HEK293 (cell line): Measurements from ENCODE around the gene DAAM2.

Experiments
- CTCF ChIA-PET: fragments of 350-600 bp; formaldehyde crosslinking; extraction: SDS; loops from one replicate; lab custom pipeline; 2021; ENCODE audit warnings: antibody characterized with exemption; lab: Yijun Ruan, JAX
- POLR2A ChIA-PET: fragments of 300-600 bp; formaldehyde crosslinking; extraction: SDS; loops from one replicate; lab custom pipeline; 2020; ENCODE audit warnings: antibody characterized with exemption, inconsistent platforms; lab: Yijun Ruan, JAX
- H3K27ac ChIP-seq: fragments of 200-500 bp; sonication (Bioruptor generic); 2 replicates; pipeline ENCODE4 v1.5.1; 2014; ENCODE audit warnings: low read depth, low read length, control low read depth, inconsistent platforms; ENCODE audit errors: extremely low read depth
- H3K36me3 ChIP-seq, 2 experiments: fragments of 200-500 bp in 1 of 2; sonication (Bioruptor generic) in 1 of 2; 1 replicate in 1 of 2; 2 replicates in 1 of 2; pipeline ENCODE4 v1.5.1; 2014 to 2017; ENCODE audit warnings: inconsistent platforms in 2 of 2, low read length in 2 of 2; ENCODE audit not compliant: control insufficient read depth in 2 of 2, insufficient read depth in 1 of 2
- H3K4me1 ChIP-seq: fragments of 200-500 bp; sonication (Bioruptor generic); 2 replicates; pipeline ENCODE4 v1.5.1; 2014; ENCODE audit warnings: mild to moderate bottlenecking, low read length, inconsistent platforms; ENCODE audit not compliant: control insufficient read depth, insufficient read depth
- H3K4me3 ChIP-seq: 2 replicates; pipeline ENCODE4 v1.5.1; 2011; ENCODE audit warnings: low read depth, mild to moderate bottlenecking, control low read depth, low read length, moderate library complexity
- H3K9me3 ChIP-seq: fragments of 200-500 bp; sonication (Bioruptor generic); 2 replicates; pipeline ENCODE4 v1.5.1; 2014; ENCODE audit warnings: low read depth, low read length, inconsistent platforms; ENCODE audit not compliant: control insufficient read depth, insufficient read depth
- CTCF ChIP-seq: fragments of 450-650 bp; formaldehyde crosslinking; IDR thresholded peaks from 2 replicates; pipeline ENCODE4 v1.5.1; 2016; ENCODE audit warnings: missing biosample characterization, missing genetic modification characterization
- GLIS2 ChIP-seq: fragments of 450-650 bp; formaldehyde crosslinking; IDR thresholded peaks from 2 replicates; pipeline ENCODE4 v1.5.1; 2016; ENCODE audit warnings: missing biosample characterization, missing genetic modification characterization
- HOXC10 ChIP-seq: sonication (generic); formaldehyde crosslinking; IDR thresholded peaks from 2 replicates; pipeline ENCODE4 v1.8.1; 2023; ENCODE audit warnings: mild to moderate bottlenecking, missing genetic modification reagents
- KLF17 ChIP-seq: fragments of 450-650 bp; formaldehyde crosslinking; IDR thresholded peaks from 2 replicates; pipeline ENCODE4 v1.5.1; 2016; ENCODE audit warnings: missing biosample characterization, missing genetic modification characterization
- PATZ1 ChIP-seq: fragments of 450-650 bp; formaldehyde crosslinking; IDR thresholded peaks from 2 replicates; pipeline ENCODE4 v1.5.1; 2016; ENCODE audit warnings: missing biosample characterization, missing genetic modification characterization
- PRDM6 ChIP-seq: fragments of 450-650 bp; formaldehyde crosslinking; IDR thresholded peaks from 2 replicates; pipeline ENCODE4 v1.5.1; 2017; ENCODE audit warnings: missing biosample characterization, missing genetic modification characterization
- ZBTB11 ChIP-seq: fragments of 450-650 bp; formaldehyde crosslinking; conservative IDR thresholded peaks from 2 replicates; pipeline ENCODE4 v1.5.1; 2016; ENCODE audit warnings: low read depth, missing biosample characterization, missing genetic modification characterization
- ZBTB44 ChIP-seq: fragments of 450-650 bp; IDR thresholded peaks from 2 replicates; pipeline ENCODE4 v1.5.1; 2018; ENCODE audit warnings: missing biosample characterization, mild to moderate bottlenecking, missing genetic modification characterization
- ZEB2 ChIP-seq: fragments of 450-650 bp; formaldehyde crosslinking; IDR thresholded peaks from 2 replicates; pipeline ENCODE4 v1.5.1; 2016; ENCODE audit warnings: missing biosample characterization, missing genetic modification characterization
- ZNF133 ChIP-seq: fragments of 450-650 bp; formaldehyde crosslinking; IDR thresholded peaks from 2 replicates; pipeline ENCODE4 v1.5.1; 2016; ENCODE audit warnings: missing biosample characterization, missing genetic modification characterization
- ZNF16 ChIP-seq: fragments of 450-650 bp; formaldehyde crosslinking; IDR thresholded peaks from 2 replicates; pipeline ENCODE4 v1.5.1; 2016; ENCODE audit warnings: low read depth, missing biosample characterization, missing genetic modification characterization
- ZNF175 ChIP-seq: fragments of 450-650 bp; formaldehyde crosslinking; IDR thresholded peaks from 2 replicates; pipeline ENCODE4 v1.5.1; 2016; ENCODE audit warnings: missing biosample characterization, missing genetic modification characterization
- ZNF184 ChIP-seq: fragments of 450-650 bp; IDR thresholded peaks from 2 replicates; pipeline ENCODE4 v1.5.1; 2018; ENCODE audit warnings: missing biosample characterization, mild to moderate bottlenecking, missing genetic modification characterization
- ZNF202 ChIP-seq: fragments of 450-650 bp; formaldehyde crosslinking; IDR thresholded peaks from 2 replicates; pipeline ENCODE4 v1.5.1; 2016; ENCODE audit warnings: missing biosample characterization, missing genetic modification characterization, borderline replicate concordance
- ZNF211 ChIP-seq: fragments of 450-650 bp; formaldehyde crosslinking; IDR thresholded peaks from 2 replicates; pipeline ENCODE4 v1.5.1; 2016; ENCODE audit warnings: low read depth, missing biosample characterization, missing genetic modification characterization
- ZNF223 ChIP-seq: fragments of 450-650 bp; formaldehyde crosslinking; IDR thresholded peaks from 2 replicates; pipeline ENCODE4 v1.5.1; 2016; ENCODE audit warnings: missing biosample characterization, missing genetic modification characterization
- ZNF239 ChIP-seq: fragments of 450-650 bp; formaldehyde crosslinking; IDR thresholded peaks from 2 replicates; pipeline ENCODE4 v1.5.1; 2016; ENCODE audit warnings: missing biosample characterization, missing genetic modification characterization
- ZNF292 ChIP-seq: fragments of 450-650 bp; formaldehyde crosslinking; IDR thresholded peaks from 2 replicates; pipeline ENCODE4 v1.5.1; 2016; ENCODE audit warnings: low read depth, missing biosample characterization, missing genetic modification characterization, borderline replicate concordance
- ZNF335 ChIP-seq: fragments of 450-650 bp; formaldehyde crosslinking; conservative IDR thresholded peaks from 2 replicates; pipeline ENCODE4 v1.5.1; 2016; ENCODE audit warnings: missing biosample characterization, missing genetic modification characterization
- ZNF530 ChIP-seq: fragments of 450-650 bp; formaldehyde crosslinking; IDR thresholded peaks from 2 replicates; pipeline ENCODE4 v1.5.1; 2016; ENCODE audit warnings: low read depth, missing biosample characterization, missing genetic modification characterization
- ZNF585B ChIP-seq: fragments of 450-650 bp; formaldehyde crosslinking; IDR thresholded peaks from 2 replicates; pipeline ENCODE4 v1.5.1; 2016; ENCODE audit warnings: missing biosample characterization, missing genetic modification characterization
- ZNF624 ChIP-seq: fragments of 450-650 bp; formaldehyde crosslinking; IDR thresholded peaks from 2 replicates; pipeline ENCODE4 v1.5.1; 2017; ENCODE audit warnings: missing biosample characterization, missing genetic modification characterization
- ZNF776 ChIP-seq: fragments of 450-650 bp; formaldehyde crosslinking; IDR thresholded peaks from 2 replicates; pipeline ENCODE4 v1.5.0; 2017; ENCODE audit warnings: missing biosample characterization, missing genetic modification characterization, borderline replicate concordance
- ZSCAN23 ChIP-seq: fragments of 450-650 bp; formaldehyde crosslinking; IDR thresholded peaks from 2 replicates; pipeline ENCODE4 v1.5.1; 2016; ENCODE audit warnings: missing biosample characterization, missing genetic modification characterization

DAAM2 gene

GRCh38 chr6:39935241-39935640, 143.1 kb downstream of the DAAM2 start:
- H3K36me3 ChIP-seq: no peaks in the 10 kb centered on the region
- ChIA-PET POLR2A (no interaction called here), CTCF (interaction anchor here (0.5 to 0.7 kb wide), 3 partner anchors 57 to 387 kb away, joined by 3 to 4 read pairs (median 3); no protein-coding TSS in a partner anchor)
- no peak overlapping the region for H3K27ac ChIP-seq
- TF ChIP-seq GLIS2: no peak
- no peak for TF ChIP-seq ZNF585B (tag by site-specific recombination)
- TF ChIP-seq PRDM6 (tag by site-specific recombination): no peak
- no peak for TF ChIP-seq HOXC10
- no peak for TF ChIP-seq ZNF211 (tag by site-specific recombination)
- no peak for TF ChIP-seq ZEB2 (tag by site-specific recombination)
- TF ChIP-seq ZNF202: no peak
- TF ChIP-seq ZNF239 (tag by site-specific recombination): no peak
- TF ChIP-seq PATZ1 (tag by site-specific recombination): no peak
- no peak for TF ChIP-seq ZNF16 (tag by site-specific recombination)
- TF ChIP-seq KLF17: no peak
- TF ChIP-seq ZBTB11: no peak
- TF ChIP-seq ZNF184 (tag by site-specific recombination): no peak
- TF ChIP-seq ZNF133: no peak
- TF ChIP-seq ZBTB44 (tag by site-specific recombination): no peak
- no peak for TF ChIP-seq ZNF624
- no peak overlapping the region for H3K4me3 ChIP-seq
- peaks cover 14% of the 10 kb centered on the region for H3K4me1 ChIP-seq
- no peaks in the 10 kb centered on the region for H3K9me3 ChIP-seq

GRCh38 chr6:39936857-39937256, 144.7 kb downstream of the DAAM2 start:
- H3K27ac ChIP-seq: no peak overlapping the region
- CTCF ChIA-PET: interaction anchor here (0.6 kb wide), 1 partner anchor 1071 kb away, joined by 4 read pairs; no protein-coding TSS in a partner anchor
- H3K36me3 ChIP-seq: no peaks in the 10 kb centered on the region
- no peak overlapping the region for H3K4me3 ChIP-seq
- H3K4me1 ChIP-seq: peaks cover 17% of the 10 kb centered on the region
- no peaks in the 10 kb centered on the region for H3K9me3 ChIP-seq
- POLR2A ChIA-PET: no interaction called here
- TF ChIP-seq ZNF175 (tag by site-specific recombination) (no peak), CTCF (tag by site-specific recombination) (no peak), KLF17 (no peak), ZNF776 (no peak), ZNF292 (tag by site-specific recombination) (no peak), ZNF335 (no peak), ZNF223 (tag by site-specific recombination) (no peak), ZNF530 (tag by site-specific recombination) (no peak), ZSCAN23 (tag by site-specific recombination) (no peak)
